Neural cell (in vitro differentiated cells): ENCODE measurements around the gene RAPGEF3.

ENCODE experiments used
- EZH2 ChIP-seq: fragments of 200-600, 300-800 bp; shearing (Covaris generic), sonication (generic); IDR thresholded peaks from 2 replicates; pipeline ENCODE4 v1.6.1; 2014; ENCODE audit warnings: antibody characterized with exemption, low read length, borderline replicate concordance, mild to moderate bottlenecking; ENCODE audit not compliant: insufficient read depth, poor library complexity, severe bottlenecking
- MXI1 ChIP-seq: fragments of 450-650 bp; conservative IDR thresholded peaks from 2 replicates; pipeline ENCODE4 v1.6.1; 2014; ENCODE audit warnings: antibody characterized with exemption, mild to moderate bottlenecking; ENCODE audit not compliant: poor library complexity, severe bottlenecking
- POLR2AphosphoS5 ChIP-seq: IDR thresholded peaks from 2 replicates; pipeline ENCODE4 v1.6.1; 2012
- SMC3 ChIP-seq: fragments of 450-650 bp; conservative IDR thresholded peaks from 2 replicates; pipeline ENCODE4 v1.6.1; 2014; ENCODE audit warnings: antibody characterized with exemption, mild to moderate bottlenecking, moderate library complexity; ENCODE audit not compliant: poor library complexity
- TF ChIP-seq, protein P1 (sequence below): IDR thresholded peaks from 2 replicates; pipeline ENCODE4 v1.6.1; 2012; ENCODE audit warnings: borderline replicate concordance
- TF ChIP-seq, protein P2 (sequence below): fragments of 450-650 bp; IDR thresholded peaks from 2 replicates; pipeline ENCODE4 v1.5.1; 2014; ENCODE audit warnings: antibody characterized with exemption, mild to moderate bottlenecking, moderate library complexity; ENCODE audit not compliant: poor library complexity, severe bottlenecking

DNA sequence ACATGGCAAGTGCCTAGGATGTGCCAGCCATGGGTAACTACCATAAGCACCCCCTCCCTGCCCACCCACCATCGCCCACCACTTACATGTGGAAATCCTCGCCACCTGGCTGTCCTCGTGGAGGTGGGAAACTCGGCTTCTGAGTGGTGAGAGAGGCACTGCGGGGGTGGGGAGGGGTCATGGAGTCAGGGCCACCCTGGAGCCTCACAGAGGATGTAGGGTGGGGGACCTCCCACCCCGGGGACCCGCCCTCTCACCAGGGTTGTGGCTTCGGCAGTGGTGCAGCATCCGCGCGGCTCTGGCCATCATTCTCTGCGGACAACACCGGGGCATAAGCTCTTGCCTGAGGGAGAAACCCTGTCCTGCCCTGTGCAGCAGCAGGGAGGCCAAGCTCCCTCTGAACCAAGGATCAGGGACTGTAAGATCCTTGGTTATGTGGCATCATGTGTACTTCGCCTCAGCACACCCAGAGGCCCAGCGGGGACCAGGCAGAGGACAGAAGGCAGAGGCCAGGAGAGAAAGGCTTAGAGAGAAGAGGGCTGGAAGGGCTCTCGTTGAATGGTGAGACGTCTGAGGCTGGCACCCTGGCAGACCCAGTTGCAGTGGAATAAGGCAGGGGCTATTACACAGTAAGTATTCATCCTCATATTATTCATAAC, 20.6 kb downstream of the RAPGEF3 start:
- TF ChIP-seq, protein P1, sequence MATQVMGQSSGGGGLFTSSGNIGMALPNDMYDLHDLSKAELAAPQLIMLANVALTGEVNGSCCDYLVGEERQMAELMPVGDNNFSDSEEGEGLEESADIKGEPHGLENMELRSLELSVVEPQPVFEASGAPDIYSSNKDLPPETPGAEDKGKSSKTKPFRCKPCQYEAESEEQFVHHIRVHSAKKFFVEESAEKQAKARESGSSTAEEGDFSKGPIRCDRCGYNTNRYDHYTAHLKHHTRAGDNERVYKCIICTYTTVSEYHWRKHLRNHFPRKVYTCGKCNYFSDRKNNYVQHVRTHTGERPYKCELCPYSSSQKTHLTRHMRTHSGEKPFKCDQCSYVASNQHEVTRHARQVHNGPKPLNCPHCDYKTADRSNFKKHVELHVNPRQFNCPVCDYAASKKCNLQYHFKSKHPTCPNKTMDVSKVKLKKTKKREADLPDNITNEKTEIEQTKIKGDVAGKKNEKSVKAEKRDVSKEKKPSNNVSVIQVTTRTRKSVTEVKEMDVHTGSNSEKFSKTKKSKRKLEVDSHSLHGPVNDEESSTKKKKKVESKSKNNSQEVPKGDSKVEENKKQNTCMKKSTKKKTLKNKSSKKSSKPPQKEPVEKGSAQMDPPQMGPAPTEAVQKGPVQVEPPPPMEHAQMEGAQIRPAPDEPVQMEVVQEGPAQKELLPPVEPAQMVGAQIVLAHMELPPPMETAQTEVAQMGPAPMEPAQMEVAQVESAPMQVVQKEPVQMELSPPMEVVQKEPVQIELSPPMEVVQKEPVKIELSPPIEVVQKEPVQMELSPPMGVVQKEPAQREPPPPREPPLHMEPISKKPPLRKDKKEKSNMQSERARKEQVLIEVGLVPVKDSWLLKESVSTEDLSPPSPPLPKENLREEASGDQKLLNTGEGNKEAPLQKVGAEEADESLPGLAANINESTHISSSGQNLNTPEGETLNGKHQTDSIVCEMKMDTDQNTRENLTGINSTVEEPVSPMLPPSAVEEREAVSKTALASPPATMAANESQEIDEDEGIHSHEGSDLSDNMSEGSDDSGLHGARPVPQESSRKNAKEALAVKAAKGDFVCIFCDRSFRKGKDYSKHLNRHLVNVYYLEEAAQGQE: no peak
- TF ChIP-seq MXI1: no peak
- TF ChIP-seq SMC3: no peak
- no peak for TF ChIP-seq POLR2AphosphoS5
- TF ChIP-seq, protein P2, sequence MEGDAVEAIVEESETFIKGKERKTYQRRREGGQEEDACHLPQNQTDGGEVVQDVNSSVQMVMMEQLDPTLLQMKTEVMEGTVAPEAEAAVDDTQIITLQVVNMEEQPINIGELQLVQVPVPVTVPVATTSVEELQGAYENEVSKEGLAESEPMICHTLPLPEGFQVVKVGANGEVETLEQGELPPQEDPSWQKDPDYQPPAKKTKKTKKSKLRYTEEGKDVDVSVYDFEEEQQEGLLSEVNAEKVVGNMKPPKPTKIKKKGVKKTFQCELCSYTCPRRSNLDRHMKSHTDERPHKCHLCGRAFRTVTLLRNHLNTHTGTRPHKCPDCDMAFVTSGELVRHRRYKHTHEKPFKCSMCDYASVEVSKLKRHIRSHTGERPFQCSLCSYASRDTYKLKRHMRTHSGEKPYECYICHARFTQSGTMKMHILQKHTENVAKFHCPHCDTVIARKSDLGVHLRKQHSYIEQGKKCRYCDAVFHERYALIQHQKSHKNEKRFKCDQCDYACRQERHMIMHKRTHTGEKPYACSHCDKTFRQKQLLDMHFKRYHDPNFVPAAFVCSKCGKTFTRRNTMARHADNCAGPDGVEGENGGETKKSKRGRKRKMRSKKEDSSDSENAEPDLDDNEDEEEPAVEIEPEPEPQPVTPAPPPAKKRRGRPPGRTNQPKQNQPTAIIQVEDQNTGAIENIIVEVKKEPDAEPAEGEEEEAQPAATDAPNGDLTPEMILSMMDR: no peak
- TF ChIP-seq EZH2: no peak
